Gastrocnemius medialis (tissue), 4 donors: ENCODE data around the gene PRKCH. TPM values are rescaled to one million over a fixed set of nuclear protein-coding genes. Genes with fewer than 3 reads are reported as not detected.

ENCODE experiments used
- ATAC-seq, 2 donors: fragments of 150-250 bp; one replicate each; pipeline ENCODE4 v1.9.1; 2016
- DNase-seq, 2 donors: peaks; one replicate each; pipeline ENCODE4 v3.0.0-alpha.2; 2019
- H3K27ac ChIP-seq, 4 donors: fragments of 200-600 bp; sonication (generic); 1 replicate in 1 of 4; 2 replicates in 3 of 4; pipeline ENCODE4 v1.5.1; 2016 to 2018; ENCODE audit warnings: mild to moderate bottlenecking in 2 of 4, moderate library complexity in 1 of 4
- H3K27me3 ChIP-seq, 3 donors: fragments of 200-600 bp; sonication (generic) in 2 of 3; 1 replicate in 1 of 3; 2 replicates in 2 of 3; pipeline versions ENCODE4 v1.5.1 to v1.6.0; 2016 to 2019; ENCODE audit warnings: mild to moderate bottlenecking in 1 of 3, moderate library complexity in 1 of 3
- H3K36me3 ChIP-seq, 2 donors: fragments of 200-600 bp; sonication (generic) in 1 of 2; one replicate each; pipeline ENCODE4 v1.5.1; 2017 to 2018
- H3K4me1 ChIP-seq, 2 donors: fragments of 200-600 bp; sonication (generic) in 1 of 2; one replicate each; pipeline ENCODE4 v1.5.1; 2016 to 2017; ENCODE audit warnings: mild to moderate bottlenecking in 2 of 2
- H3K4me3 ChIP-seq, 4 donors: fragments of 200-600 bp; sonication (generic) in 3 of 4; 1 replicate in 1 of 4; 2 replicates in 3 of 4; pipeline ENCODE4 v1.5.1; 2016 to 2019; ENCODE audit warnings: mild to moderate bottlenecking in 2 of 4
- H3K9me3 ChIP-seq, 3 donors: fragments of 200-600 bp; sonication (generic) in 2 of 3; 1 replicate in 1 of 3; 2 replicates in 2 of 3; pipeline ENCODE4 v1.5.1; 2016 to 2019
- CTCF ChIP-seq, 5 experiments: fragments of 450-650 bp in 3 of 5; fragments of 200-600 bp in 2 of 5; sonication (generic) in 2 of 5; IDR thresholded peaks in 4 of 5; conservative IDR thresholded peaks in 1 of 5; 1 replicate in 4 of 5; 2 replicates in 1 of 5; pipeline ENCODE4 v1.5.1; 2016 to 2019; ENCODE audit warnings: antibody characterized with exemption in 5 of 5, mild to moderate bottlenecking in 3 of 5, moderate library complexity in 3 of 5
- POLR2A ChIP-seq, 2 donors: fragments of 450-650 bp; IDR thresholded peaks; one replicate each; pipeline ENCODE4 v1.6.1; 2017; ENCODE audit warnings: antibody characterized with exemption in 2 of 2, mild to moderate bottlenecking in 2 of 2, moderate library complexity in 2 of 2
- in situ Hi-C, 4 donors: fragments of 200-750 bp; cut with MboI; loops; one replicate each; pipeline versions ENCODE4 v1.15.0 to v1.8.0; 2017; ENCODE audit warnings: low sequenced_read_pairs in 4 of 4
- intact Hi-C: fragments of 100-400 bp; cut with DNase I; formaldehyde crosslinking; loops from one replicate; pipeline ENCODE4 v1.15.1; 2023; ENCODE audit warnings: low total_unique reads
- total RNA-seq, 4 donors: library from RNA; depleted of rRNA; stranded (reverse); fragments of >200 nt; gene quantifications; one replicate each; pipeline versions ENCODE4 v1.1.0 to v1.2.3, GENCODE V29; 2016

The PRKCH gene
- total RNA-seq, 4 donors from 2014 or later: 11.3 to 32.4 (median 16.6) TPM

GRCh38 chr14:61439779-61440418 lies 118.5 kb downstream of the PRKCH start:
- Histone ChIP-seq H3K4me1 (peaks cover 23 to 33% of the 10 kb centered on the region in 2 donors), H3K27ac (peak overlapping the region in 3 of 4 donors; percentile 38 to 55 (median 47)), H3K27me3 (no peaks in the 10 kb centered on the region)

DNA sequence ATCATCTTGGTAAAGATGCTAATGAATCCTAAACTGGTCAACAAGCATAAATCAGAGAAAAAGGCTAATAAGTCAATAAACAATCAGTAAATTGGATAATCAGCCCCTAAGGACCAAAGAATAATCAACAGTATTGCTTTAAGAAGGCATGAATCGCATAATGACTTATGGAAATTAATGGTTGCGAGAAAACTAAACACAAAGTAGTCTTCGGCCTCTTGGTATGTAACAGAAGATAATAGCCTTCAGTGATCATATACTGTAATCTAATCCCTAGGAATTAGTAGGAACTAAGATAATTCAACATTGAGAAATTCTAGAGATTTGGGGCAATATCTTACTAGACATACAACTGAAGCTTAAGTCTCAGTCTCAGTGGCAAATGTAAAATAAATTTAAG lies 122.1 kb downstream of the PRKCH start:
- TF ChIP-seq POLR2A (IDR thresholded peaks at IDR 0.05) (no peak), CTCF (IDR thresholded peaks at IDR 0.05 in 4 of 5, conservative IDR thresholded peaks at IDR 0.05 in 1 of 5) (no peak)
- Histone ChIP-seq H3K27ac (no peak overlapping the region), H3K9me3 (no peaks in the 10 kb centered on the region), H3K36me3 (no peaks in the 10 kb centered on the region), H3K27me3 (no peaks in the 10 kb centered on the region), H3K4me1 (peaks cover 13 to 20% of the 10 kb centered on the region in 2 donors), H3K4me3 (no peak overlapping the region)
- DNase-seq (no peak), ATAC-seq (no peak)
- intact Hi-C loops: no loop called here
- in situ Hi-C loops: loop anchor here in 1 of 4 donors (10.0 kb wide), 1 partner anchor 139 kb away; no protein-coding TSS in a partner anchor

More at GRCh38 chr14:61439779-61440418, 118.5 kb downstream of the PRKCH start:
- Histone ChIP-seq H3K9me3 (no peaks in the 10 kb centered on the region), H3K36me3 (no peaks in the 10 kb centered on the region), H3K4me3 (no peak overlapping the region)
- intact Hi-C loops: no loop called here
- in situ Hi-C loops: loop anchor here in 1 of 4 donors (10.0 kb wide), 1 partner anchor 135 kb away; no protein-coding TSS in a partner anchor
- TF ChIP-seq POLR2A (IDR thresholded peaks at IDR 0.05): no peak
- no peak for TF ChIP-seq CTCF (IDR thresholded peaks at IDR 0.05 in 4 of 5, conservative IDR thresholded peaks at IDR 0.05 in 1 of 5)
- ATAC-seq (no peak), DNase-seq (no peak)

GRCh38 chr14:61444215-61444768 lies 122.9 kb downstream of the PRKCH start:
- Histone ChIP-seq H3K9me3 (no peaks in the 10 kb centered on the region), H3K4me3 (no peak overlapping the region), H3K36me3 (no peaks in the 10 kb centered on the region), H3K27ac (no peak overlapping the region), H3K4me1 (peaks cover 7 to 12% of the 10 kb centered on the region in 2 donors), H3K27me3 (no peaks in the 10 kb centered on the region)
- in situ Hi-C loops (loop anchor here in 1 of 4 donors (10.0 kb wide), 1 partner anchor 139 kb away; no protein-coding TSS in a partner anchor), intact Hi-C loops (no loop called here)
- TF ChIP-seq POLR2A (IDR thresholded peaks at IDR 0.05): no peak
- TF ChIP-seq CTCF (IDR thresholded peaks at IDR 0.05 in 4 of 5, conservative IDR thresholded peaks at IDR 0.05 in 1 of 5): no peak
- DNase-seq (no peak), ATAC-seq (no peak)

GRCh38 chr14:61451491-61451890 lies 130.1 kb downstream of the PRKCH start:
- Histone ChIP-seq H3K27me3 (no peaks in the 10 kb centered on the region), H3K9me3 (no peaks in the 10 kb centered on the region), H3K4me3 (no peak overlapping the region), H3K27ac (no peak overlapping the region), H3K4me1 (peaks cover 0 to 9% of the 10 kb centered on the region in 2 donors), H3K36me3 (no peaks in the 10 kb centered on the region)
- no peak for DNase-seq
- ATAC-seq: no peak
- in situ Hi-C loops (loop anchor here (10.0 to 25.0 kb wide), 5 partner anchors 147 to 686 kb away; no protein-coding TSS in a partner anchor), intact Hi-C loops (loop anchor here (5.0 kb wide), 1 partner anchor 129 kb away; the partner anchor contains the start of gene PRKCH)
- TF ChIP-seq CTCF (IDR thresholded peaks at IDR 0.05 in 4 of 5, conservative IDR thresholded peaks at IDR 0.05 in 1 of 5): no peak
- TF ChIP-seq POLR2A (IDR thresholded peaks at IDR 0.05): no peak
